T-helper 9 cell (primary cell): ENCODE results near the gene TGFBR3L.
A peak's percentile ranks its signal among the peaks of the same experiment; 100 is the strongest.

Experiments
- DNase-seq: peaks from one replicate; pipeline ENCODE4 v3.0.0-alpha.2; 2020
- total RNA-seq, 2 donors: gene quantifications; one replicate each; lab custom pipeline; 2026; lab: John Stamatoyannopoulos, UW

The TGFBR3L gene
- 0.63 to 0.97 reads per million in 2 donors for total RNA-seq

GRCh38 chr19:7914598-7915045 lies at the start of gene TGFBR3L:
TSS of gene TGFBR3L (plus strand) at chr19:7914830.
- no peak for DNase-seq

GRCh38 chr19:7865262-7865911 lies 49.2 kb upstream of the TGFBR3L start:
- DNase-seq = no peak

- DNase-seq = no peak
These were observed 48.1 kb upstream of the TGFBR3L start for GRCh38 chr19:7866399-7867091.

DNA sequence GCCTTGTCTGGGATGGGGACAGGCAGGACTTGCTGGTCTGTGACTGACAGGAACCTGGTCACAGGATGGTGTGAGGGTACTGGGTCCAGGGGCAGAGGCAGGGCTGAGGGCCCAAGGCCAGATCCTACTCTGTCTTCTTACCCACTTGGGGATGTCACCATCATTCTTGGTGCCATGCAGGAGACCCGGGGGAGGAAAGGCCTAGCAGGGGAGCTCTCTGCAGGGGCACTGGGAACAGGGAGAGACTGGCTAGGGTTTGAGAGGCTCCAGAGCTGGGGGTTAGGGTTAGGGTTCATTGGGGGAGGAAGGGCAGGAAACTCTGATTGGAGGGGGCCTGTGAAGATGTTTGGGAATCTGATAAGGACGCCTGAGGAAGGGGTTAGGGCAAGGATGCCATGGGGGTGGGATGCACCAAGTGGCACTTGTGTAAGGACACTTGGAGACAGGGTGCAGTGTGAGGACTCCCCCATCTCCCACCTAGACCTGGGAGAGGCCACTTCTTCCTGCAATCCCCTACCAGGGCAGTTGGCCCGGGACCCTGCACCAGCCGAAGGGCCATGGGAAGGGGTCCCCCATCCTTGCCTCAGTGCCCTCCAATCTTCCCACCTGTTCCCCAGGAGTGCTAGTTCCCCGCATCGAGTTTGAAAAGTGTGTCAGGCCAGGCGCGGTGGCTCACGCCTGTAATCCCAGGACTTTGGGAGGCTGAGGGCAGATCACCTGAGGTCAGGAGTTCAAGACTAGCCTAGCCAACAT lies 47.4 kb upstream of the TGFBR3L start:
- no peak for DNase-seq

GRCh38 chr19:7868326-7868670 lies 46.3 kb upstream of the TGFBR3L start:
- DNase-seq = no peak

DNA sequence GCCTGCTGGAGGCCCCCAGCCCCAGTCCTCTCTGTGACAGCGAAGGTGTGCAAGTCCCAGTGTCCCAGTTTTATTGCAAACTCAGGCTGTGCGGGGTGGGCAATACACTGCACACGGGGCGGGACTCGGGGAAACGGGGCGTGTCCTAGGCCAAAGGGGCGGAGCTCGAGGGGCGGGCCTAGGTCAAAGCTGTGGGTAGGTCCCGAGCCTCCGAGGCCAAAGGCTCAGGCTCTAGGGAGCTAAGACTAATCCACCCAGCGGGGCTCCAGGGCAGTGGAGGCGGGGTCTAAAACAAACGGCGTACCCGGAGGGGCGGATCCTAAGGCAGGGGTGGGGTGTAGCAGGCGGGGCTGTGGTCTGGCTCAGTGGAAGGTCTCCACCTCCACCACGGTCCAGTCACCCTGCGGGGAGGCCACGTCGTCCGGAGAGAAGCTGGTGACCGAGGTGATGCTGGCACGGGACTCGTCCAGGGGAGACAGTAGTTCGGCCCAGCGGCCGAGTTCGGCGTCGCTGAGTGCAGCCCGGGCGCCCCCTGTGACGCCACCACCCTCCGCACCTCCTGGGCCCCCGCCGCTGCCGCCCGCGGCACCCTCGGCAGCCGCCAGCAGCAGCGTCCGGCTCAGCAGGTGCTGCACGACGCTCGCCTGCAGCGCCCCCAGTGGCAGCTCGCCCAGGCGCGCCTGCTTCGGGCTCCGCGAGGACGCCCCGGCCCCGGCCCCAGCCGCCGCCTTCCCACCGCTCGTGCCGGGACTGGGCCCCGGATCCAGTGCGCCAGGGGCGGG lies 45.8 kb upstream of the TGFBR3L start:
- DNase-seq = peak; percentile 79

DNA sequence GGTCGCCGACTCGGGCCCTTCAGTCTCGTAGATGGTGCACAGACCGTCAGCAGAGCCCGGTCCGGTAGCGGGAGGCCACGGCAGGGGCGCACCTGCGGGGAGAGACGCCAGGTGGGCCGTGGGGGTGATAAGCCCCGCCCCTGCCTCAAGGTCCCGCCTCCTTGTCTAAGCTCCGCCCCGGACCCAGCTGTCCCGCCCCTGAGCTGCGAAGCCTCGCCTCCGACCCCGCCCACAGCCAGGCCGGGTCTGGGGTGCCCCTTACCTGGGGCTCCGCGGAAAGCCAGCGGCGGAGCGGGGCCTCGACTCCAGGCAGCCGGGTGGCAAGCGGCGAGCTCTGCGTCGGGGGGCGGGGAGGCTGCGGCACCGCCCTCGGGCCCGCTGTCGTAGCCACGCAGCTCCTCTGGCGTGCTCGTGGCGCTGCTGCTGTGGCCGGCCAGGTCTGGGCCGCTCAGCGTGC lies 45.1 kb upstream of the TGFBR3L start:
- peak; percentile 82 for DNase-seq

DNA sequence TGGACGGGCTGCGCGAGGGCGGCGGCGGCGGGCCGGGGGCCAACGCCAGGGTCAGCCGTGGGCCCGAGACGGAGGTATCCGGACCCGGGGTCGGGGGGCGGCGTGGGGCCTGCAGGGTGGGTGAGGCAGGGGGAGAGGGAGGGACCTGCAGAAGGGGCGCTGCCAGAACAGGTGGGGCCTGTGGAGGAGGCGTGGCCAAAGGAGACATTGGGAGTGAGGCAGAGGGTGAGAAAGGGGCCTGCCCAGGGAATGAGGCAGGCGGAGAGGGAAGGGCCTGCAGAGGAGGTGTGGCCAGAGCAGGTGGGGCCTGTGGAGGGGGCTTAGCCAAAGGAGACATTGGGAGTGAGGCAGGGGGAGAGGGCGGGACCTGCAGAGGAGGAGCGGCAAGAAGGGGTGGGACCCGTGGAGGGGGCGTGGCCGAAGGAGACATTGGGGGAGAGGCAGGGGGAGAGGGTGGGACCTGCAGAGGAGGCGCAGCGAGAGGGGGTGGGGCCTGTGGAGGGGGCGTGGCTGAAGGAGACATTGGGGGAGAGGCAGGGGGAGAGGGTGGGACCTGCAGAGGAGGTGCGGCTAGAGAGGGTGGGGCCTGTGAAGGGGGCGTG lies 44.6 kb upstream of the TGFBR3L start:
- peak; percentile 50 for DNase-seq

DNA sequence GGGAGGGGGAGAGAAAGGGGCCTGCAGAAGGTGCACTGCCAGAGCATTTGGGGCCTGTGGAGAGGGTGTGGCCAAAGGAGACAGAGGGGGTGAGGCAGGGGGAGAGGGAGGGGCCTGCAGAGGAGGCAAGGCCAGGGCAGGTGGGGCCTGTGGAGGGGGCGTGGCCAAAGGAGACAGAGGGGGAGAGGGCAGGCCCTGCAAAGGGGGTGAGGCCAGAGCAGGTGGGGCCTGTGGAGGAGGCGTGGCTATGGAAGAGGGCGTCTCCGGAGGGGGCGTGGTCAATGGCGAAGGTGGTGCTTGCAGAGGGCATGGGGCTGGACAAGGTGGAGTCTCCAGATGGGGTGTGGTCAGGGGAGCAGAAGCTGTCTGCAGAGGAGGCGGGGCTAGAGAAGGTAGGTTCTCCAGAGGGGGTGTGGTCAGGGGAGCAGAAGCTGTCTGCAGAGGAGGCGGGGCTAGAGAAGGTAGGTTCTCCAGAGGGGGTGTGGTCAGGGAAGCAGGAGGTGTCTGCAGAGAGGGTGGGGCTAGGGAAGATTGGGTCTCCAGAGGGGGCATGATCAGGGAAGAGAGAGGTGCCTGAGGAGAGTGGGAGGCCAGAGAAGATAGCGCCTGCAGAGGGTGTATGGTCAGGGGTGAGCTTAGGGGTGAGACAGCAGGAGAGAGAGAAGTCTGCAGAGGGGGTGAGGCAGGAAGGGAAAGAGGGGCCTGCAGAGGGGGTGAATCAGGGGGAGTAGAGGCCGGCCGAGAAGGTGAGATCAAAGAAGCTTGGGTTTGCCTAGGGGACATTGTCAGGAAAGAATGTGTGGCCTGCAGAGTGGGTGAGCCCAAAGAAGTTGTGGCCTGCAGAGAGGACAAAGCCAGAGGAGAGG lies 43.8 kb upstream of the TGFBR3L start:
- peak; percentile 36 for DNase-seq

DNA sequence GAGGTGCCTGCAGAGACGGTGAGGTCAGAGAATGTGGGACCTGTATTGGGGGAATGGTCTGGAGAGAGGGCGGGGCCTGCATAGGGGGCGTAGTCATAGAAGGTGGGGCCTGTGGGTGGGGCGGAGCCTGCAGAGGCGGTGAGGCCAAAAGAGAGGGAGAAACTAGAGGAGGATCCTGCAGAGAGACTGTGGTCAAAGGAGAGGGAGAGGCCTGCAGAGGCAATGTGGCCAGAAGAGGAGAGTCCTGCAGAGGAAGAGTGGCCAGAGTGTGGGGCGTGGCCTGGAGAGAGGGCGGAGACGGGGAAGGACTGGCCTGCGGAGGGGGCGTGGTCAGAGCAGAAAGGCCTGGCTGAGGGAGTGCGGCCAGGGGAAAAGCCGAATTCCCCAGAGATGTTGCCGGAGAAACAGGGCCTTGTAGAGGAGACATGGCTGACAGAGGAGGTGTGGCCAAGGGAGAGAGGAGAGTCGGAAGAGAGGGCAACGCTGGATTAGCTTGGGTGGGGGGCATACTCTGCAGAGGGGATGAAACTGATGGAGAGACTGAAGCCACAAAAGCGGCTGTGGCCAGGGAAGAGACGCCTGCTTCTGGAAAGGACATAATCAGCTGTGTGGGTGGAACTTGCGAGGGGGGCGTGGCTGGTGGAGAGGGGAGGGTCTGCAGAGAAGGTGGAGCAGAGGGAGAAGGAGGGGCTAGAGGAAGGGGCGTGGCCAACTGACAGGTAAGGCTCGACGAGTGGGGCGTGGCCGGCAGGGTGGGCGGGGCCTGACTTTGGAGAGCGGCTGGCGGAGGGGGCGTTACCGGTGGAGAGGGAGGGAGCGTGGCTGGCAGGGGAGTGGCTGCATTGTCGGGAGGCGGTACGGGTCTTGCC lies 43.0 kb upstream of the TGFBR3L start:
- peak; percentile 83 for DNase-seq

- DNase-seq = no peak
These were observed 42.1 kb upstream of the TGFBR3L start for GRCh38 chr19:7872306-7873204.

DNA sequence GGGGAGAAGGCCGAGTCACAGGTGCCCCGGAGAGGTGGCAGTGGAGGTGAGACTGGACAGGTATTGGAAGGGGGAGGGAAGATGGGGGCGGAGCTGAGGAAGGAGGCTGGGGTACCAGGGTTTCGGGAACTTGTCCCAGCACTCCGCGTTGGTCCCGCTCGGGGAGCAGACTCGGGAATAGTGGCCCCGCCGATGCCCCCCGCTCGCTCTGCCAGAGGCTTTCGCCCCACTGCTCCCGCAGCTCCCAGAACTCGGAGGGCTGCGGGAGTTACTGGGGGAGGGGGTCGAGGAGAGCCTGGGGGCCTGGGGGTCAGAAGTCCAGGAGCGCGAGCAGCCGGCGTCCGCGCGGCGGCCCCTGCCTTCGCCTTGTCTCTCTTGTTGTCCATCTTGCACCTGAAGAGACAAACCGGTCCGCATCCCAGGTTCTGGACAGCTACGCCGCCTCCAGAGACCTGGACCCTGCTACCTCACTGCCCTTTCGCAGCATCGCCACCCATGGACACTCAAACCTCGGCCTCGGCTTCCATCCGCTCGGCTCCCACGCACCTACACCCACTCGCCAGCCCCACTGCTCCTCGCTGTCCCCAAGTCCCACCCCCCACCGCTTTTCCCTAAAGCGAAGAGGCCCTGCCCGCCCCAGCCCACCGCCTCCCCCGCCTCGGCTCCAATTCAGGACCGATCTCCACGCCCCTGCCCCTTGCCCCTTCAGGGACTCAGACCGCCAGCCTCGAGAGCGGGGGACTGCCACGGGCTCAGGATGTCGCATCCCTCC lies 41.1 kb upstream of the TGFBR3L start:
- DNase-seq = no peak

DNA sequence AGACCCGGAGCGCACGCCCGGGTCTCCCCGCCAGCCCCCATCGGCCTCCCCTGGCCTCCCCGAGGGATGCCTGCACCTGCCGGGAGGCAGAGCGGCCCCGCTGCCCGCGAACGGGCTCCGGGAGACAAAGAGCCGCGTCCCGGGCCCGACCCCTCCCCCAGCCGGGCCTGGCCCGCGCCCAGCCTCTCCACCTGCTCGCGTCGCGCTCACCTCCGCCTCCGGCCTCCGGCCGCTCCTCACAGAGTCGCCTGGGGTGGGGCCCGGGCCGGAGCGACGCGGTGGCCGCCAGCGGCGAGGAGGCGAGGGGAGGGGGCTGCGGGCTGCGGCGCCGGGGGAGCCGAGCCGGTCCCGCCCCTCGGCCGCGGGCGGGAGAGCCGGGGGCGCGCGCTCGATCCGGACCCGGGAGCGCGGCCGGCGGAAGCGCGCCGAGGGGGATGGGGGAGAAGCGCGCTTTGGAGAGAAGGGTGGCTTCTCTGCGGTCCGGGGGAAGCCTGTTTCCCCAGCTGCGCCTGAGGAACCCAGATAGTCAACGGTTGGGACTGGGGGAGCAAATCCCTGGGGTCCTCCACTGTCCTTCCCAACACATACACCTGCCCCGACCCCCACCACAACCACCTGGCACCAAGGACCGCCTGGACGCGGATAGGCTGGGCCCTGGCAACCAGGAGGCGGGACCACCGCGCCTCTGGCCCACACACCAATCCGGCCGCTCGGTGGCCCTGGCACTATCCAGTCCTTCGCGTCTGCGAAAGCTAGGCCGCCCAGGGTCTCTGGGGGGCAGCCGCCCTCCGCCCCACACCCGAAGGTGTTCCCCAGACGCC lies 40.3 kb upstream of the TGFBR3L start, which contains the start of gene PRR36:
TSS of gene PRR36 (minus strand) at position 315 of the 821 bp plus-strand sequence. CDS start 701 bp downstream, outside the sequence.
- DNase-seq = no peak

DNA sequence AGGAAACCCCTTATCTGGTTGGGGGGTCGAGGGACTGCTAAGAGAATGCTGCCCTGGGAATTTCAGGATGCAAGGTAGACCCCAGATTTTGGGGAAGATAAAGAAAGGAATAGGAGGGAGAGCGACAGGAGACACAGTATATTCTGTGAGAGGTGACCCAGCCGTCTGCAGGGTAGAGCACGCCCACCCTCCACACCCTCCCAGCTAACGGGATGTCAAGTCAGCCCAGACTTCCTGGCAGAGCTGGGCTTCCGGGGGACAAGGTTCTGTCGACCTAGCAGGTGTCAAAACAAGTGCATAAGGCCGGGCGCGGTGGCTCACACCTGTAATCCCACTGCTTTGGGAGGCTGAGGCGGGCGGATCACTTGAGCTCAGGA lies 39.7 kb upstream of the TGFBR3L start:
- DNase-seq = no peak

- no peak for DNase-seq
These were observed 37.3 kb upstream of the TGFBR3L start for GRCh38 chr19:7877249-7877836.

DNA sequence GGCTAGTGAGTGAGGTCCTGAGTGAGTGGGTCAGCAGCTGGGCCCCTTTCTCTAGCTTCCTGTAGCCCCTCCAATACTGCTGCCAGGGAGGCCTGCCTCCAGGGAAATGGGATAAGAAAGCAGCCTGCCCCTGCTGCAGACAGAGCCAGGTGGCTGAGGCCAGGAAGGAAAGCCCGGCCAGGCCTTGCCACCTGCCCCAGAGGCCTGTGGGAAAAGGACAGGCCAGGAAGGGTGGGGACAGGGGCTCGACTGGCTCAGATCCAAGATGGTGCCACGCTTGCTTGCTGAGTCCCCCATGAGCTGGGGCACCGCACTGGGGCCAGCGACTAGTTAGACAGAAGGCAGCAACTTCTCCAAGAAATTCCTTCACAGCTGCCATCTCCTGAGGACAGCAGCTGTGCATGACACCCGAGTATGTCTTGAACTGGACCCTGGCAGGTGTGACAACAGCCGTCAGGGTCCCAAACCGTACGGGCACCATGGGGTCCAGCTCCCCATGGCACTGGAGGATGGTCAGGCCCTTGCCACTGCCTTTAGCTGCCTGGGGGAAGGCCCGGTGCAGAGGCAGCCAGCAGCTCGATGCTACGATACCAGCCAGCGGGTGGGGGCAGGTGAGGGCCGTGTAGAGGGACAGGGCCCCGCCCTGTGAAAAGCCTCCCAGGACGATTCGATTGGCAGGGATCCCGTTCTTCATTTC lies 35.4 kb upstream of the TGFBR3L start:
- no peak for DNase-seq
